ENCODE results near the gene TAGLN. TPM values are rescaled to one million over a fixed set of nuclear protein-coding genes. Genes with fewer than 3 reads are reported as not detected.

Gene TAGLN
- polyA plus RNA-seq, 1 experiment, result 6,322 TPM

DNA sequence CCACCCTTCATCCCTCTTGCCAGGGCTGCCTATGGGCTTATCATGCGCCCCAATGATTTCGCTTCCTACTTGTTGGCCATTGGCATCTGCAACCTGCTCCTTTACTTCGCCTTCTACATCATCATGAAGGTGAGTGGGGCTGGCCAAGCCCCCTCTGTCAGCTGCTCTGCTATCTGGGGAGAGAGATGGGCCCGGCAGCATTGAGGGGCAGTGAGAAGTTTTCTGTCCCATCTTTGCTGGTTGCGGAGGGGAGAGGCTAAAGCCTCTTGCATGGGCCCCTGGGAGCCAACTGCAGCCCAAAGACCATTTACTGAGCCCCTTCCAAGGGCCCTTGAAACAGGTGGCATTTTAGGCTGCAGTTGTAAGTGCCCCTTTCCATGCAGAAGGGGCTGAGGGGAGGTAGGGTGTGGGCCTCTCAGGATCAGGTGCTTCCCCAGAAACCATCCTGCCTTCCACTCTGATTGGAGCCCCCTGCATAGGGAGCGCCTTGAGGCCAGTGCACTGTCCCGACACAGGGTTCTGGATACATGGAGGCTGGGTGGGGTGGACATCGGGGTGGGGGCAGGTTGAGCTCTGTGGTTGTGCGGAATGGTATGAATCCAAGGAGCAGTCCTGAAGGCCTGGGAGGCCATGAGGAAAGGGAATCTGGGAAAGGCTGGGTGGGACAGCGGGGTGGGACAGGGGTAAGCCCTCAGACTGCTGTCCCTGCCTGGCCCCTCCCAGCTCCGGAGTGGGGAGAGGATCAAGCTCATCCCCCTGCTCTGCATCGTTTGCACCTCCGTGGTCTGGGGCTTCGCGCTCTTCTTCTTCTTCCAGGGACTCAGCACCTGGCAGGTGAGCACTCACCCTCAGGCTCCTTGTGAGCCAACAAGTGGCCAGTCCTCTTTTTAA is 5.8 kb upstream of the TAGLN start:
- ChIA-PET POLR2A (no interaction called here), CTCF (interaction anchor here (1.5 to 2.5 kb wide), 2 partner anchors 8 to 12 kb away, joined by 5 to 12 read pairs; no protein-coding TSS in a partner anchor)
- no peak for DNase-seq (ENCODE audit: low read depth)
- TF ChIP-seq, protein P1, sequence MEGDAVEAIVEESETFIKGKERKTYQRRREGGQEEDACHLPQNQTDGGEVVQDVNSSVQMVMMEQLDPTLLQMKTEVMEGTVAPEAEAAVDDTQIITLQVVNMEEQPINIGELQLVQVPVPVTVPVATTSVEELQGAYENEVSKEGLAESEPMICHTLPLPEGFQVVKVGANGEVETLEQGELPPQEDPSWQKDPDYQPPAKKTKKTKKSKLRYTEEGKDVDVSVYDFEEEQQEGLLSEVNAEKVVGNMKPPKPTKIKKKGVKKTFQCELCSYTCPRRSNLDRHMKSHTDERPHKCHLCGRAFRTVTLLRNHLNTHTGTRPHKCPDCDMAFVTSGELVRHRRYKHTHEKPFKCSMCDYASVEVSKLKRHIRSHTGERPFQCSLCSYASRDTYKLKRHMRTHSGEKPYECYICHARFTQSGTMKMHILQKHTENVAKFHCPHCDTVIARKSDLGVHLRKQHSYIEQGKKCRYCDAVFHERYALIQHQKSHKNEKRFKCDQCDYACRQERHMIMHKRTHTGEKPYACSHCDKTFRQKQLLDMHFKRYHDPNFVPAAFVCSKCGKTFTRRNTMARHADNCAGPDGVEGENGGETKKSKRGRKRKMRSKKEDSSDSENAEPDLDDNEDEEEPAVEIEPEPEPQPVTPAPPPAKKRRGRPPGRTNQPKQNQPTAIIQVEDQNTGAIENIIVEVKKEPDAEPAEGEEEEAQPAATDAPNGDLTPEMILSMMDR (IDR thresholded peaks at IDR 0.05; ENCODE audit: insufficient read depth, low read depth, low read length), result no peak
- Histone ChIP-seq H3K36me3 (ENCODE audit: control insufficient read depth, insufficient read depth, low read length) (peaks cover 34% of the 10 kb centered on the region), H3K27me3 (ENCODE audit: control insufficient read depth, insufficient read depth, low read length) (no peaks in the 10 kb centered on the region), H3K4me3 (ENCODE audit: low read depth, low read length) (no peak overlapping the region)

DNA sequence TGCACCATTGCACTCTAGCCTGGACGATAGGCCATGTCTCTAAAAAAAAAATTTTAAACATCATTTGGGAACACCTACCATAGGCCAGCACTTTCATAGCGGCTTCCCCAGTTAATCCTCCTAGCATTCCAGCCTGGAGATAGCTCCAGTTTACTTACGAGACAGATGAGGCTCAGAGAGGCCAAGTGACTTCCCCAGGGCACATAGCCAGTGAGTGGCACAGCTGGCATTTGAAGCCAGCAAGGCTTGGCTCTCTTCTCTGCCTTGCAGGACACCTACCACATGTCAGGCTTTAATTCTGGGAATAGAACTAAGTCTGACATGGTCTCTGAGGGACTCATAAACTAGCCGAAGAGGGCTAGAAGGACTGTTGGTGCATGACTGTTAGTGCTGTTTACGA is 4.9 kb upstream of the TAGLN start:
- no peak overlapping the region for H3K4me3 ChIP-seq (ENCODE audit: low read depth, low read length)
- DNase-seq (ENCODE audit: low read depth), result no peak
- ChIA-PET POLR2A (no interaction called here), CTCF (interaction anchor here (1.5 kb wide), 1 partner anchor 9 kb away, joined by 5 read pairs; no protein-coding TSS in a partner anchor)
- H3K36me3 ChIP-seq (ENCODE audit: control insufficient read depth, insufficient read depth, low read length), result peaks cover 27% of the 10 kb centered on the region
- no peaks in the 10 kb centered on the region for H3K27me3 ChIP-seq (ENCODE audit: control insufficient read depth, insufficient read depth, low read length)
- TF ChIP-seq, protein P1 (IDR thresholded peaks at IDR 0.05; ENCODE audit: insufficient read depth, low read depth, low read length), result no peak

DNA sequence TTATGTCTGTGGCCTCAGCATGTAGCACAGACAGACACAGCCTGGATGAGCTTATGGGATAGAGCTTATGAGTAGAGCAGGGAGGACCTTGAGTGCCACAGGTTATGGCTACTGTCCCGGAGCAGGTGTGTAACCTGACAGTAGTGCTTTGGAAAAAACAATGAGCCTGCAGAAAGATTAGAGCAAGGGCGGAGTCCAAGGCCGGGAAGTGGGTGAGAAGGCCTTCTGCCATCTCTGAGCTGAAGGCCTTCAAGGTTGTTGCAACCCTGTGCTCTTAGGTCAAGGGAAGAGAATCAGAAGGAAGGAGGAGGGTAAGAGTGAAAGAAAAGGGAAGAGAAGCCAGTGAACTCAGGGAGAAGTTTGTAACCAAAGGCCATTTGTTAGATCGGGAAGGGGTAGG is 3.9 kb upstream of the TAGLN start:
- CTCF ChIA-PET, result interaction anchor here (1.0 to 1.5 kb wide), 2 partner anchors 10 to 21 kb away, joined by 3 to 5 read pairs; no protein-coding TSS in a partner anchor
- POLR2A ChIA-PET, result no interaction called here

DNA sequence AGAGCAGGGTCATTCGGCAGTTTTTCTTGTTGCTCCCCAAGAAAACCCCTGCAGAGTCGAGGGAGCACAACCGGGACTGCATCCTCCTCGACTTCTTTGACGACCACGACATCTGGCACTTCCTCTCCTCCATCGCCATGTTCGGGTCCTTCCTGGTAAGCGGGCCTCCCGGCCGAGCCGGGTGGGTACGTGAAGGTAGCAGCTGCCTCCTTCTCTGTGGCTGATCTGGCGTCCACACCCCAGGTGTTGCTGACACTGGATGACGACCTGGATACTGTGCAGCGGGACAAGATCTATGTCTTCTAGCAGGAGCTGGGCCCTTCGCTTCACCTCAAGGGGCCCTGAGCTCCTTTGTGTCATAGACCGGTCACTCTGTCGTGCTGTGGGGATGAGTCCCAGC is 3.4 kb upstream of the TAGLN start:
- TF ChIP-seq, protein P1 (IDR thresholded peaks at IDR 0.05; ENCODE audit: insufficient read depth, low read depth, low read length), result no peak
- H3K27me3 ChIP-seq (ENCODE audit: control insufficient read depth, insufficient read depth, low read length), result no peaks in the 10 kb centered on the region
- H3K4me3 ChIP-seq (ENCODE audit: low read depth, low read length), result no peak overlapping the region
- DNase-seq (ENCODE audit: low read depth), result no peak
- POLR2A ChIA-PET, result no interaction called here
- CTCF ChIA-PET, result interaction anchor here (1.0 to 3.1 kb wide), 3 partner anchors 15 to 37 kb away, joined by 3 to 20 read pairs (median 7); partner anchors contain the start of genes PCSK7 and RNF214
- H3K36me3 ChIP-seq (ENCODE audit: control insufficient read depth, insufficient read depth, low read length), result peaks cover 15% of the 10 kb centered on the region

More for the DNA sequence above, 3.9 kb upstream of the TAGLN start:
- DNase-seq (ENCODE audit: low read depth), result no peak
- no peak overlapping the region for H3K4me3 ChIP-seq (ENCODE audit: low read depth, low read length)
- TF ChIP-seq, protein P1 (IDR thresholded peaks at IDR 0.05; ENCODE audit: insufficient read depth, low read depth, low read length), result no peak
- H3K27me3 ChIP-seq (ENCODE audit: control insufficient read depth, insufficient read depth, low read length), result no peaks in the 10 kb centered on the region
- H3K36me3 ChIP-seq (ENCODE audit: control insufficient read depth, insufficient read depth, low read length), result peaks cover 17% of the 10 kb centered on the region

DNA sequence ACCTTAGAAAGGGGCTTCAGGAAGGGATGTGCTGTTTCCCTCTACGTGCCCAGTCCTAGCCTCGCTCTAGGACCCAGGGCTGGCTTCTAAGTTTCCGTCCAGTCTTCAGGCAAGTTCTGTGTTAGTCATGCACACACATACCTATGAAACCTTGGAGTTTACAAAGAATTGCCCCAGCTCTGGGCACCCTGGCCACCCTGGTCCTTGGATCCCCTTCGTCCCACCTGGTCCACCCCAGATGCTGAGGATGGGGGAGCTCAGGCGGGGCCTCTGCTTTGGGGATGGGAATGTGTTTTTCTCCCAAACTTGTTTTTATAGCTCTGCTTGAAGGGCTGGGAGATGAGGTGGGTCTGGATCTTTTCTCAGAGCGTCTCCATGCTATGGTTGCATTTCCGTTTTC is 2.2 kb upstream of the TAGLN start:
- TF ChIP-seq, protein P1 (IDR thresholded peaks at IDR 0.05; ENCODE audit: insufficient read depth, low read depth, low read length), result no peak
- H3K27me3 ChIP-seq (ENCODE audit: control insufficient read depth, insufficient read depth, low read length), result no peaks in the 10 kb centered on the region
- peaks cover 19% of the 10 kb centered on the region for H3K36me3 ChIP-seq (ENCODE audit: control insufficient read depth, insufficient read depth, low read length)
- CTCF ChIA-PET, result interaction anchor here (0.6 to 3.1 kb wide), 6 partner anchors 16 to 43 kb away, joined by 3 to 20 read pairs (median 5); partner anchors contain the start of genes PCSK7 and RNF214
- no peak for DNase-seq (ENCODE audit: low read depth)
- POLR2A ChIA-PET, result interaction anchor here (1.1 kb wide), 1 partner anchor 17 kb away, joined by 3 read pairs; no protein-coding TSS in a partner anchor
- H3K4me3 ChIP-seq (ENCODE audit: low read depth, low read length), result no peak overlapping the region
